ENCODE measurements around the gene TPPP. TPM values are rescaled to one million over a fixed set of nuclear protein-coding genes. Genes with fewer than 3 reads are reported as not detected.

Gene TPPP
- total and polyA plus RNA-seq, 12 donors, result 4.6 to 50.6 (median 12.2) TPM

GRCh38 chr5:676699-677076 lies 16.5 kb downstream of the TPPP start:
- intact Hi-C loops (cut with DNase I), result loop anchor here in 1 of 10 donors (10.0 kb wide), 1 partner anchor 108 kb away; the partner anchor contains the start of gene ZDHHC11B
- H3K9me3 ChIP-seq, result no peaks in the 10 kb centered on the region
- H3K27ac ChIP-seq, result no peak overlapping the region
- H3K4me1 ChIP-seq, result peaks cover 25 to 37% (median 31%) of the 10 kb centered on the region in 9 donors
- no peak overlapping the region for H3K4me3 ChIP-seq
- no peaks in the 10 kb centered on the region for H3K36me3 ChIP-seq
- H3K27me3 ChIP-seq, result peaks cover 0 to 21% (median 0%) of the 10 kb centered on the region in 7 donors
- WGBS, 2 donors, result 94 to 96% methylated on average over 48 of the region's 48 CpGs
- DNase-seq, result no peak
- no peak for TF ChIP-seq CTCF (IDR thresholded peaks at IDR 0.05)
- ATAC-seq, result no peak

- no peak for DNase-seq
- intact Hi-C loops (cut with DNase I), result loop anchor here in 1 of 10 donors (10.0 kb wide), 1 partner anchor 109 kb away; the partner anchor contains the start of gene ZDHHC11B
- TF ChIP-seq CTCF (IDR thresholded peaks at IDR 0.05), result no peak
- H3K4me1 ChIP-seq, result peaks cover 25 to 43% (median 37%) of the 10 kb centered on the region in 9 donors
- no peaks in the 10 kb centered on the region for H3K36me3 ChIP-seq
- no peaks in the 10 kb centered on the region for H3K9me3 ChIP-seq
- H3K27ac ChIP-seq, result no peak overlapping the region
- no peak overlapping the region for H3K4me3 ChIP-seq
- no peak for ATAC-seq
- peaks cover 0 to 25% (median 0%) of the 10 kb centered on the region in 7 donors for H3K27me3 ChIP-seq
- 77 to 84% methylated on average over 36 of the region's 36 CpGs for WGBS, 2 donors
These were observed 17.1 kb downstream of the TPPP start for GRCh38 chr5:675871-676698.

GRCh38 chr5:675111-675870 lies 17.9 kb downstream of the TPPP start:
- peak overlapping the region in 1 of 10 donors; percentile 76 for H3K27ac ChIP-seq
- H3K36me3 ChIP-seq, result no peaks in the 10 kb centered on the region
- WGBS, 2 donors, result 83 to 90% methylated on average over 20 of the region's 20 CpGs
- ATAC-seq (no peak), DNase-seq (peak in 1 of 2 donors; percentile 3)
- no peaks in the 10 kb centered on the region for H3K9me3 ChIP-seq
- H3K4me3 ChIP-seq, result no peak overlapping the region
- peaks cover 0 to 25% (median 0%) of the 10 kb centered on the region in 7 donors for H3K27me3 ChIP-seq
- intact Hi-C loops (cut with DNase I), result loop anchor here in 1 of 10 donors (10.0 kb wide), 1 partner anchor 110 kb away; the partner anchor contains the start of gene ZDHHC11B
- no peak for TF ChIP-seq CTCF (IDR thresholded peaks at IDR 0.05)
- H3K4me1 ChIP-seq, result peaks cover 25 to 45% (median 37%) of the 10 kb centered on the region in 9 donors

GRCh38 chr5:674630-675011 lies 18.5 kb downstream of the TPPP start:
- intact Hi-C loops (cut with DNase I), result loop anchor here in 7 of 10 donors (5.0 to 10.0 kb wide), 4 partner anchors 83 to 233 kb away; partner anchors contain the start of gene ZDHHC11B (in 1 of the 7)
- H3K36me3 ChIP-seq, result no peaks in the 10 kb centered on the region
- DNase-seq, result peak in 1 of 2 donors; percentile 3
- H3K4me3 ChIP-seq, result no peak overlapping the region
- peaks cover 25 to 45% (median 37%) of the 10 kb centered on the region in 9 donors for H3K4me1 ChIP-seq
- peak overlapping the region in 8 of 10 donors; percentile 48 to 83 (median 70) for H3K27ac ChIP-seq
- WGBS, 2 donors, result 37 to 56% methylated on average over 5 to 7 of the region's 7 CpGs
- peak in 1 of 9 donors; percentile 17 for TF ChIP-seq CTCF (IDR thresholded peaks at IDR 0.05)
- H3K27me3 ChIP-seq, result peaks cover 0 to 25% (median 0%) of the 10 kb centered on the region in 7 donors
- ATAC-seq, result peak in 4 of 8 donors; percentile 1 to 10 (median 4)
- H3K9me3 ChIP-seq, result no peaks in the 10 kb centered on the region
